GM20000 (cell line): ENCODE data around the gene TMSB4X.

ENCODE experiments used
- DNase-seq: peaks from one replicate; pipeline ENCODE4 v3.0.0; 2012; ENCODE audit warnings: low spot score
- CTCF ChIP-seq: IDR thresholded peaks from 2 replicates; pipeline ENCODE4 v1.5.1; 2012; ENCODE audit warnings: mild to moderate bottlenecking, control low read depth; ENCODE audit errors: extremely low read depth, missing control alignments

TMSB4X gene

GRCh38 chrX:13000301-13000811 lies 25.4 kb downstream of the TMSB4X start:
- TF ChIP-seq CTCF: no peak
- no peak for DNase-seq

- TF ChIP-seq CTCF: no peak
- DNase-seq: no peak
Measured at GRCh38 chrX:13001097-13001496, 26.2 kb downstream of the TMSB4X start.

GRCh38 chrX:13001961-13002671 lies 27.2 kb downstream of the TMSB4X start:
- TF ChIP-seq CTCF: no peak
- DNase-seq: no peak

GRCh38 chrX:13005661-13006473 lies 31.0 kb downstream of the TMSB4X start:
- TF ChIP-seq CTCF: no peak
- peak; percentile 27 for DNase-seq

GRCh38 chrX:13007519-13008188 lies 32.7 kb downstream of the TMSB4X start:
- no peak for TF ChIP-seq CTCF
- no peak for DNase-seq

GRCh38 chrX:13008189-13008533 lies 33.3 kb downstream of the TMSB4X start:
- no peak for DNase-seq
- no peak for TF ChIP-seq CTCF

- no peak for DNase-seq
- TF ChIP-seq CTCF: no peak
Measured at GRCh38 chrX:13008851-13009250, 33.9 kb downstream of the TMSB4X start.
